Gastroesophageal sphincter (tissue), 4 donors: ENCODE results near the gene ZNF101. TPM values are rescaled to one million over a fixed set of nuclear protein-coding genes. Genes with fewer than 3 reads are reported as not detected.

ENCODE experiments used
- ATAC-seq: fragments of 150-250 bp; one replicate; pipeline ENCODE4 v1.9.1; 2016; ENCODE audit warnings: mild to moderate bottlenecking, moderate library complexity
- H3K27ac ChIP-seq, 4 donors: fragments of 200-600 bp; sonication (generic) in 3 of 4; 1 replicate in 3 of 4; 2 replicates in 1 of 4; pipeline ENCODE4 v1.5.1; 2016 to 2019
- H3K27me3 ChIP-seq: fragments of 200-600 bp; sonication (generic); one replicate; pipeline ENCODE4 v1.5.1; 2019
- H3K36me3 ChIP-seq, 2 donors: fragments of 200-600 bp; sonication (generic); one replicate each; pipeline ENCODE4 v1.5.1; 2019; ENCODE audit warnings: control low read depth in 1 of 2
- H3K4me1 ChIP-seq, 3 donors: fragments of 200-600 bp; sonication (generic); 1 replicate in 2 of 3; 2 replicates in 1 of 3; pipeline ENCODE4 v1.5.1; 2016 to 2019; ENCODE audit warnings: control low read depth in 2 of 3
- H3K4me3 ChIP-seq, 2 donors: fragments of 200-600 bp; sonication (generic); one replicate each; pipeline ENCODE4 v1.5.1; 2019; ENCODE audit warnings: mild to moderate bottlenecking in 1 of 2, moderate library complexity in 1 of 2
- H3K9me3 ChIP-seq, 3 donors: fragments of 200-600 bp; sonication (generic); one replicate each; pipeline ENCODE4 v1.5.1; 2017 to 2019; ENCODE audit warnings: control low read depth in 2 of 3
- EP300 ChIP-seq: sonication (generic); formaldehyde crosslinking; IDR thresholded peaks from one replicate; pipeline ENCODE4 v1.6.1; 2017; ENCODE audit warnings: antibody characterized with exemption, mild to moderate bottlenecking
- POLR2A ChIP-seq, 2 donors: fragments of 450-650 bp; IDR thresholded peaks; one replicate each; pipeline ENCODE4 v1.6.1; 2017; ENCODE audit warnings: antibody characterized with exemption in 2 of 2, mild to moderate bottlenecking in 2 of 2, moderate library complexity in 1 of 2
- POLR2AphosphoS5 ChIP-seq: sonication (generic); formaldehyde crosslinking; IDR thresholded peaks from one replicate; pipeline ENCODE4 v1.6.1; 2017; ENCODE audit warnings: antibody characterized with exemption
- WGBS, 2 donors: methylation state at CpG; one replicate each; pipeline ENCODE4 v1.1.5; 2018; ENCODE audit warnings: low coverage in 1 of 2; 5-methylcytosine and 5-hydroxymethylcytosine counted together
- total RNA-seq, 4 donors: library from RNA; depleted of rRNA; stranded (reverse); fragments of >200 nt; gene quantifications; one replicate each; pipeline ENCODE4 v1.1.0, GENCODE V29; 2016
- TF ChIP-seq, protein P1 (sequence below), 4 experiments: fragments of 200-600 bp in 2 of 4; fragments of 450-650 bp in 2 of 4; sonication (generic) in 1 of 4; IDR thresholded peaks; one replicate each; pipeline ENCODE4 v1.5.1; 2017 to 2019; ENCODE audit warnings: antibody characterized with exemption in 4 of 4, mild to moderate bottlenecking in 2 of 4, moderate library complexity in 2 of 4

The ZNF101 gene
- total RNA-seq, 4 donors from 2014 or later, result 2.5 to 7.6 (median 4.4) TPM

DNA sequence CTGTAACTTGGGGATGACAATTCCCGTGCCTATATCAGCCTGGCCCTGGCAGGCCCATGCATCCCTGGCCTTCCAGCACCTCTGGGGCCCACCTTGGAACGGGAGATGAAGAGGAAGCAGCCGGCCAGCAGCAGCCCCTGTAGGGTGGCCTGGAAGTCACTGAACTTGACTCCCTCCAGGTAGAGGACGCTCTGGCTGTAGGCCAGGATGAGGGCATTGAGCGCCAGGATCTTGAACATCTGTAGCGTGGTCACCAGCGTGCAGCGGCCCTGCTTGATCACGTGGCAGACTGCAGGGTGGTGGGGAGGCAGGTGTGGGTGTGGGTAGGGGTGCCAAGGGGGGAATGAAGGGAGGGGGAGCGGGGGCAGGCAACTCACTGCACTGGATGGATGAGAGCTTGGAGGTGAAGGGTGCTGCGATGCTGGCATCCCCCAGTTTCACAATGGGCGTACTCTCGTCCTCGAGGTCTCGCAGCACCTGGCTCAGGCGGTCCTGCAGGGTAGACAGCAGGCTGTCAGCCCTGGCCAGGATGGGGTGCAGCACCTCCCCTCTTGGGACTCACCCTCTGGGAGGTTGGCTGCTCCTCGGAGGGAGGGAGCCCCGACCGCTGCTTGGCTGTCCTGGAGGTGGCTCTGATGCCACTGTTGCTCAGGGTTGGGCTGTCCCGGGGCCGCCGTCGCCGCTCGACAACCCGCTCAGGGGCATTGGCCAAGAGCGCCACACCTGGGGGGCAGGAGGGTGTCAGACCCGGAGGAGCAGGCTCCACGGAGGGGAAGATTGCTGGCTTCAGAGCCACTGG, 21.4 kb upstream of the ZNF101 start:
- Histone ChIP-seq H3K9me3 (no peaks in the 10 kb centered on the region), H3K4me3 (no peak overlapping the region), H3K27me3 (no peaks in the 10 kb centered on the region), H3K36me3 (peaks cover 0 to 80% of the 10 kb centered on the region in 2 donors), H3K4me1 (peaks cover 0 to 19% (median 5%) of the 10 kb centered on the region in 3 donors), H3K27ac (no peak overlapping the region)
- no peak for TF ChIP-seq POLR2A (IDR thresholded peaks at IDR 0.05)
- no peak for TF ChIP-seq POLR2AphosphoS5
- TF ChIP-seq, protein P1, sequence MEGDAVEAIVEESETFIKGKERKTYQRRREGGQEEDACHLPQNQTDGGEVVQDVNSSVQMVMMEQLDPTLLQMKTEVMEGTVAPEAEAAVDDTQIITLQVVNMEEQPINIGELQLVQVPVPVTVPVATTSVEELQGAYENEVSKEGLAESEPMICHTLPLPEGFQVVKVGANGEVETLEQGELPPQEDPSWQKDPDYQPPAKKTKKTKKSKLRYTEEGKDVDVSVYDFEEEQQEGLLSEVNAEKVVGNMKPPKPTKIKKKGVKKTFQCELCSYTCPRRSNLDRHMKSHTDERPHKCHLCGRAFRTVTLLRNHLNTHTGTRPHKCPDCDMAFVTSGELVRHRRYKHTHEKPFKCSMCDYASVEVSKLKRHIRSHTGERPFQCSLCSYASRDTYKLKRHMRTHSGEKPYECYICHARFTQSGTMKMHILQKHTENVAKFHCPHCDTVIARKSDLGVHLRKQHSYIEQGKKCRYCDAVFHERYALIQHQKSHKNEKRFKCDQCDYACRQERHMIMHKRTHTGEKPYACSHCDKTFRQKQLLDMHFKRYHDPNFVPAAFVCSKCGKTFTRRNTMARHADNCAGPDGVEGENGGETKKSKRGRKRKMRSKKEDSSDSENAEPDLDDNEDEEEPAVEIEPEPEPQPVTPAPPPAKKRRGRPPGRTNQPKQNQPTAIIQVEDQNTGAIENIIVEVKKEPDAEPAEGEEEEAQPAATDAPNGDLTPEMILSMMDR (IDR thresholded peaks at IDR 0.05), result no peak
- no peak for TF ChIP-seq EP300
- ATAC-seq, result no peak
- 60% methylated on average over 1 of the region's 29 CpGs; no CpG with 5 or more reads in 1 of the 2 donors for WGBS, 2 donors

DNA sequence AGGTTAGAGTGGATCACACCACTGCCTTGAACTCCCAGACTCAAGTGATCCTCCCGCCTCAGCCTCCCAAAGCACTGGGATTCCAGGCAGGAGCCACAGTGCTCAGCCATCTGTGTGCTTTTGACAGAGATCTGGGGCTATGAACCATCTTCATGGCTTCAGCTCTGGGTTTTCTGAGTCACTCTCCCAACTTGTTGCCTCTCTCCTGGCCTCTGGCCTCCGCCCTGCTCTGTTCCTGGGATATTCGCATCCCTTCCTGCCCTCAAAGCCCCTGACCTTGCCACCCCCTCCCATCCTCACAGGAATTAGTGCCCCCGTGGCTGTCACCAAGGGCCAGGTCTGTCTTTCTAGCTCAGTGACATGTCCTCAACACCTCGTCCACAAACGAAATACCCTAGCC, 19.5 kb upstream of the ZNF101 start:
- no peaks in the 10 kb centered on the region for H3K27me3 ChIP-seq
- H3K36me3 ChIP-seq, result peaks cover 0 to 99% of the 10 kb centered on the region in 2 donors
- H3K4me1 ChIP-seq, result peaks cover 0 to under 1% (median 0%) of the 10 kb centered on the region in 3 donors
- H3K4me3 ChIP-seq, result no peak overlapping the region
- TF ChIP-seq EP300, result no peak
- TF ChIP-seq POLR2AphosphoS5, result no peak
- TF ChIP-seq, protein P1 (IDR thresholded peaks at IDR 0.05), result no peak
- no peak for TF ChIP-seq POLR2A (IDR thresholded peaks at IDR 0.05)
- no peak for ATAC-seq
- H3K27ac ChIP-seq, result no peak overlapping the region
- 70 to 89% methylated on average over 3 to 4 of the region's 6 CpGs for WGBS, 2 donors
- no peaks in the 10 kb centered on the region for H3K9me3 ChIP-seq

DNA sequence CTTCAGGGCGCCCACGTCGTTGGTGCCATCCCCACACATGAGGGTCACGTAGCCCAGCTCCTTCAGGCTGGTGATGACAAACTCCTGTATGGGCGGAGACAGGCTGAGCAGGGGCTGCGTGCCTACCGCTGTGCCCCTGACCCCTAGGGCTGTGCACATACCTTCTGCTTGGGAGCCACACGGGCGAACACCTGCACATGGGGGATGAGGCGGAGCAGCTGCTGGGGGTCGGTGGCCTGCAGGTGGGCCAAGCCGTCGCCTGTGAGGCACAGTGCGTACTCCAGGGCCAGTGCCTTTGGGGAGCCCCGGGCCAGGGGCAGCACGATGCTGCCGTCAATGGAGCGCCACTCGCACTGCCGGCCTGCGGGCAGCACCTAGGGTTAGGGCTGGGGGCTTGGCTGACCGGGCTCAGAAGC, 19.1 kb upstream of the ZNF101 start:
- ATAC-seq, result no peak
- Histone ChIP-seq H3K27ac (no peak overlapping the region), H3K9me3 (no peaks in the 10 kb centered on the region), H3K27me3 (no peaks in the 10 kb centered on the region), H3K36me3 (peaks cover 0 to 100% of the 10 kb centered on the region in 2 donors), H3K4me3 (no peak overlapping the region), H3K4me1 (no peaks in the 10 kb centered on the region)
- WGBS, 2 donors, result no CpG with 5 or more reads among the region's 22 CpGs
- TF ChIP-seq, protein P1 (IDR thresholded peaks at IDR 0.05), result no peak
- TF ChIP-seq POLR2AphosphoS5 (no peak), POLR2A (IDR thresholded peaks at IDR 0.05) (no peak), EP300 (no peak)

DNA sequence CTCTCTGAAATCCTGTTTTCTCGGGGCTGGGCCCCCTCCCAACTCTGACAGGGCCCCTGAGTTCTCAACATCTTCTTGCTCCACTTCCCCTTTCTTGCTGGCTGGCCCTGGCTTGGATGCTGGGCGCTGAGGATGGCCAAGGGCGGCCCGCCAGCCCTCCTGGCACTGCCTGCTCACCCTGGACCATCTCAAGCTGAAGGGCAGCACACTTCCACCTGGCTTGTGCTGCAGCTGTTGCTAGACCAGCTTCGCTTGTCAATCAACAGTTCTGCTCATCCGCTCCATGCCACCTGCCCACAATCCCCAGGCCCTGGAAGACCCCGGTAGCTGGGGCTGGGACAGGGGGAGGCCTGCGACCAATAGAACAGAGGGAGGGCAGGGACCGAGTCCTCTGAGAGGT, 18.3 kb upstream of the ZNF101 start:
- no peak for TF ChIP-seq POLR2AphosphoS5
- TF ChIP-seq, protein P1 (IDR thresholded peaks at IDR 0.05), result no peak
- no peak for TF ChIP-seq POLR2A (IDR thresholded peaks at IDR 0.05)
- no peak for TF ChIP-seq EP300
- Histone ChIP-seq H3K36me3 (peaks cover 0 to 100% of the 10 kb centered on the region in 2 donors), H3K4me1 (no peaks in the 10 kb centered on the region), H3K27me3 (no peaks in the 10 kb centered on the region), H3K27ac (no peak overlapping the region), H3K4me3 (no peak overlapping the region), H3K9me3 (no peaks in the 10 kb centered on the region)
- 83 to 100% methylated on average over 2 to 3 of the region's 9 CpGs for WGBS, 2 donors
- ATAC-seq, result no peak

DNA sequence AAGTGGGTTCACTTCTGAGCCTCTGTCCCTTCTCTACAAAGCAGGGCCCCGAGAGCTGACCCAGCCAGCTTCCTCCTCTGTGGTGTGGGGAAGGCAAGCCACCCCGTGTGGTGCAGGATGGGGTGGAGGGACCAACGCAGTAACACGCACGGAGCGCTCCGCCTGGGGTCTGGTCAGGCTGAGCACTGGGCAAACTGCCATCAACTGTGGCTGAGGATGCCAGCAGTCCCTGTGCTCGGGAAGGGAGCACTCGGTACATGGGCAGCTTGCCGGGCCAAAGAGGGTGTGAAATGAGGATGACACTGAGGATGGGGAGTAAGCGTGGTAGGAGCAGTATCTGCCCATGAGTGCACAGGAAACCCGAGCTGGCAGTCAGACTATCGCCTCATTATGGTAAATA, 17.6 kb upstream of the ZNF101 start:
- WGBS, 2 donors, result 59% methylated on average over 6 of the region's 13 CpGs; no CpG with 5 or more reads in 1 of the 2 donors
- TF ChIP-seq POLR2AphosphoS5 (no peak), POLR2A (IDR thresholded peaks at IDR 0.05) (no peak), EP300 (no peak)
- TF ChIP-seq, protein P1 (IDR thresholded peaks at IDR 0.05), result no peak
- ATAC-seq, result no peak
- no peak overlapping the region for H3K4me3 ChIP-seq
- H3K27me3 ChIP-seq, result no peaks in the 10 kb centered on the region
- peaks cover 0 to 100% of the 10 kb centered on the region in 2 donors for H3K36me3 ChIP-seq
- no peak overlapping the region for H3K27ac ChIP-seq
- H3K9me3 ChIP-seq, result no peaks in the 10 kb centered on the region
- H3K4me1 ChIP-seq, result no peaks in the 10 kb centered on the region
